Measurements from ENCODE around the gene SPATA31D1. TPM values are rescaled to one million over a fixed set of nuclear protein-coding genes. Genes with fewer than 3 reads are reported as not detected.

SPATA31D1 gene
- total and polyA plus RNA-seq, 2 experiments from 2014 or later, result not detected

GRCh38 chr9:82022121-82022520 is 33.5 kb downstream of the SPATA31D1 start:
- Histone ChIP-seq H3K9me2 (replicated peaks; ENCODE audit: insufficient read depth) (no peaks in the 10 kb centered on the region), H3K4me3 (no peak overlapping the region), H2AFZ (no peak overlapping the region), H3K36me3 (replicated peaks; ENCODE audit: insufficient read depth, low read depth) (no peaks in the 10 kb centered on the region), H3K4me1 (ENCODE audit: insufficient read depth) (no peaks in the 10 kb centered on the region), H3K4me2 (no peak overlapping the region), H3K79me2 (no peaks in the 10 kb centered on the region), H3K27me3 (no peaks in the 10 kb centered on the region), H4K20me1 (ENCODE audit: insufficient read depth, poor library complexity, severe bottlenecking) (no peaks in the 10 kb centered on the region), H3K9me3 (ENCODE audit: low read depth) (no peaks in the 10 kb centered on the region), H3K27ac (no peak overlapping the region)
- no peak for TF ChIP-seq EZH2 (IDR thresholded peaks at IDR 0.05; ENCODE audit: borderline replicate concordance)
- no peak for TF ChIP-seq EZH2phosphoT487 (IDR thresholded peaks at IDR 0.05; ENCODE audit: low read depth, severe bottlenecking, unreplicated experiment)
- no peak for TF ChIP-seq CTCF (IDR thresholded peaks at IDR 0.05; ENCODE audit: poor library complexity)
- DNase-seq (ENCODE audit: low spot score), result no peak
- WGBS (ENCODE audit: low lambda C conversion rate, missing lambda C conversion rate), result 73% methylated on average over 2 of the region's 2 CpGs

- Histone ChIP-seq H3K4me3 (no peak overlapping the region), H3K27ac (no peak overlapping the region), H3K4me1 (ENCODE audit: insufficient read depth) (no peaks in the 10 kb centered on the region), H3K27me3 (no peaks in the 10 kb centered on the region), H3K79me2 (no peaks in the 10 kb centered on the region), H2AFZ (no peak overlapping the region), H3K9me2 (replicated peaks; ENCODE audit: insufficient read depth) (no peaks in the 10 kb centered on the region), H3K9me3 (ENCODE audit: low read depth) (no peaks in the 10 kb centered on the region), H3K4me2 (no peak overlapping the region), H3K36me3 (replicated peaks; ENCODE audit: insufficient read depth, low read depth) (no peaks in the 10 kb centered on the region), H4K20me1 (ENCODE audit: insufficient read depth, poor library complexity, severe bottlenecking) (no peaks in the 10 kb centered on the region)
- DNase-seq (ENCODE audit: low spot score), result no peak
- WGBS (ENCODE audit: low lambda C conversion rate, missing lambda C conversion rate), result 80% methylated on average over 1 of the region's 1 CpG
- TF ChIP-seq EZH2phosphoT487 (IDR thresholded peaks at IDR 0.05; ENCODE audit: low read depth, severe bottlenecking, unreplicated experiment) (no peak), CTCF (IDR thresholded peaks at IDR 0.05; ENCODE audit: poor library complexity) (no peak), EZH2 (IDR thresholded peaks at IDR 0.05; ENCODE audit: borderline replicate concordance) (no peak)
These were observed 36.3 kb downstream of the SPATA31D1 start for GRCh38 chr9:82024908-82025307.

GRCh38 chr9:82031538-82032280 is 43.1 kb downstream of the SPATA31D1 start:
- TF ChIP-seq EZH2phosphoT487 (IDR thresholded peaks at IDR 0.05; ENCODE audit: low read depth, severe bottlenecking, unreplicated experiment) (no peak), CTCF (IDR thresholded peaks at IDR 0.05; ENCODE audit: poor library complexity) (no peak), EZH2 (IDR thresholded peaks at IDR 0.05; ENCODE audit: borderline replicate concordance) (no peak)
- WGBS (ENCODE audit: low lambda C conversion rate, missing lambda C conversion rate), result 35% methylated on average over 5 of the region's 5 CpGs
- Histone ChIP-seq H3K4me1 (ENCODE audit: insufficient read depth) (no peaks in the 10 kb centered on the region), H3K9me3 (ENCODE audit: low read depth) (no peaks in the 10 kb centered on the region), H4K20me1 (ENCODE audit: insufficient read depth, poor library complexity, severe bottlenecking) (no peaks in the 10 kb centered on the region), H3K36me3 (replicated peaks; ENCODE audit: insufficient read depth, low read depth) (no peaks in the 10 kb centered on the region), H3K27me3 (no peaks in the 10 kb centered on the region), H3K4me3 (no peak overlapping the region), H2AFZ (no peak overlapping the region), H3K79me2 (no peaks in the 10 kb centered on the region), H3K4me2 (no peak overlapping the region), H3K27ac (no peak overlapping the region), H3K9me2 (replicated peaks; ENCODE audit: insufficient read depth) (no peaks in the 10 kb centered on the region)
- peak; percentile 82 for DNase-seq (ENCODE audit: low spot score)

Measured in hepatocyte (in vitro differentiated cells).